Uterus (tissue), 4 donors: ENCODE results near the gene PDE8A. TPM values are rescaled to one million over a fixed set of nuclear protein-coding genes. Genes with fewer than 3 reads are reported as not detected.

Source experiments
- DNase-seq, 2 donors: peaks; one replicate each; pipeline ENCODE4 v3.0.0-alpha.2; 2019 to 2020
- H3K27ac ChIP-seq, 2 donors: fragments of 200-600 bp; sonication (generic); 1 replicate in 1 of 2; 2 replicates in 1 of 2; pipeline ENCODE4 v1.5.1; 2016 to 2018
- H3K27me3 ChIP-seq, 2 donors: fragments of 200-600 bp; sonication (generic); one replicate each; pipeline ENCODE4 v1.5.1; 2018 to 2019; ENCODE audit warnings: control low read depth in 1 of 2
- H3K36me3 ChIP-seq, 2 donors: fragments of 200-600 bp; sonication (generic); one replicate each; pipeline ENCODE4 v1.5.1; 2019; ENCODE audit warnings: control low read depth in 1 of 2
- H3K4me1 ChIP-seq, 2 donors: fragments of 200-600 bp; sonication (generic); one replicate each; pipeline ENCODE4 v1.5.1; 2018 to 2019; ENCODE audit warnings: control low read depth in 1 of 2
- H3K4me3 ChIP-seq, 2 donors: fragments of 200-600 bp; sonication (generic); 1 replicate in 1 of 2; 2 replicates in 1 of 2; pipeline ENCODE4 v1.5.1; 2018 to 2019; ENCODE audit warnings: mild to moderate bottlenecking in 1 of 2
- H3K9me3 ChIP-seq, 2 donors: fragments of 200-600 bp; sonication (generic); one replicate each; pipeline ENCODE4 v1.5.1; 2019; ENCODE audit warnings: control low read depth in 1 of 2
- CTCF ChIP-seq, 4 experiments: fragments of 200-600 bp in 2 of 4; fragments of 450-650 bp in 2 of 4; sonication (generic) in 2 of 4; IDR thresholded peaks; one replicate each; pipeline ENCODE4 v1.5.1; 2016 to 2019; ENCODE audit warnings: antibody characterized with exemption in 4 of 4, mild to moderate bottlenecking in 2 of 4, moderate library complexity in 1 of 4
- POLR2A ChIP-seq, 2 donors: fragments of 450-650 bp; IDR thresholded peaks; one replicate each; pipeline ENCODE4 v1.6.1; 2016; ENCODE audit warnings: antibody characterized with exemption in 2 of 2, mild to moderate bottlenecking in 1 of 2, moderate library complexity in 1 of 2
- intact Hi-C: fragments of 100-400 bp; cut with DNase I; formaldehyde crosslinking; loops from one replicate; pipeline ENCODE4 v1.15.1; 2023; ENCODE audit warnings: low total_unique reads
- total RNA-seq, 4 donors: library from RNA; depleted of rRNA in 3 of 4; stranded (reverse); fragments of >200 nt in 3 of 4; gene quantifications; one replicate each; pipeline versions ENCODE4 v1.1.0 to v1.2.4, GENCODE V29; 2014 to 2023
- donor health status: DM: yes; HTN: yes; CAD: no.

PDE8A gene
- total RNA-seq, 4 donors from 2014 or later: 25.1 to 67.0 (median 34.0) TPM

- no peak for TF ChIP-seq CTCF (IDR thresholded peaks at IDR 0.05)
- no peak for TF ChIP-seq POLR2A (IDR thresholded peaks at IDR 0.05)
- Histone ChIP-seq H3K36me3 (no peaks in the 10 kb centered on the region), H3K4me3 (no peak overlapping the region), H3K27ac (no peak overlapping the region), H3K9me3 (no peaks in the 10 kb centered on the region), H3K4me1 (peaks cover 0 to 5% of the 10 kb centered on the region in 2 donors), H3K27me3 (no peaks in the 10 kb centered on the region)
- no peak for DNase-seq
- intact Hi-C loops: no loop called here
Measured at GRCh38 chr15:85030301-85030929, 48.8 kb downstream of the PDE8A start.

- Histone ChIP-seq H3K4me3 (no peak overlapping the region), H3K27me3 (no peaks in the 10 kb centered on the region), H3K27ac (no peak overlapping the region), H3K36me3 (no peaks in the 10 kb centered on the region), H3K4me1 (peaks cover 0 to 5% of the 10 kb centered on the region in 2 donors), H3K9me3 (no peaks in the 10 kb centered on the region)
- TF ChIP-seq POLR2A (IDR thresholded peaks at IDR 0.05) (no peak), CTCF (IDR thresholded peaks at IDR 0.05) (no peak)
- intact Hi-C loops: no loop called here
- no peak for DNase-seq
Measured at GRCh38 chr15:85031086-85031943, 49.7 kb downstream of the PDE8A start.

GRCh38 chr15:85031944-85032558 lies 50.4 kb downstream of the PDE8A start:
- TF ChIP-seq POLR2A (IDR thresholded peaks at IDR 0.05): no peak
- no peak for TF ChIP-seq CTCF (IDR thresholded peaks at IDR 0.05)

GRCh38 chr15:85033148-85033547 lies 51.5 kb downstream of the PDE8A start:
- Histone ChIP-seq H3K4me1 (no peaks in the 10 kb centered on the region), H3K9me3 (no peaks in the 10 kb centered on the region)
- intact Hi-C loops: no loop called here

More at GRCh38 chr15:85031944-85032558, 50.4 kb downstream of the PDE8A start:
- H3K9me3 ChIP-seq: no peaks in the 10 kb centered on the region
- no peaks in the 10 kb centered on the region for H3K27me3 ChIP-seq
- no peak for DNase-seq
- H3K4me1 ChIP-seq: peaks cover 0 to 2% of the 10 kb centered on the region in 2 donors
- intact Hi-C loops: no loop called here
- no peaks in the 10 kb centered on the region for H3K36me3 ChIP-seq
- no peak overlapping the region for H3K27ac ChIP-seq
- no peak overlapping the region for H3K4me3 ChIP-seq

More at GRCh38 chr15:85033148-85033547, 51.5 kb downstream of the PDE8A start:
- H3K4me3 ChIP-seq: no peak overlapping the region
- no peaks in the 10 kb centered on the region for H3K27me3 ChIP-seq
- no peak for DNase-seq
- no peaks in the 10 kb centered on the region for H3K36me3 ChIP-seq
- TF ChIP-seq CTCF (IDR thresholded peaks at IDR 0.05) (no peak), POLR2A (IDR thresholded peaks at IDR 0.05) (no peak)
- no peak overlapping the region for H3K27ac ChIP-seq
